ENCODE results near the gene KIAA1671.
A peak's percentile ranks its signal among the peaks of the same experiment; 100 is the strongest.

The KIAA1671 gene

DNA sequence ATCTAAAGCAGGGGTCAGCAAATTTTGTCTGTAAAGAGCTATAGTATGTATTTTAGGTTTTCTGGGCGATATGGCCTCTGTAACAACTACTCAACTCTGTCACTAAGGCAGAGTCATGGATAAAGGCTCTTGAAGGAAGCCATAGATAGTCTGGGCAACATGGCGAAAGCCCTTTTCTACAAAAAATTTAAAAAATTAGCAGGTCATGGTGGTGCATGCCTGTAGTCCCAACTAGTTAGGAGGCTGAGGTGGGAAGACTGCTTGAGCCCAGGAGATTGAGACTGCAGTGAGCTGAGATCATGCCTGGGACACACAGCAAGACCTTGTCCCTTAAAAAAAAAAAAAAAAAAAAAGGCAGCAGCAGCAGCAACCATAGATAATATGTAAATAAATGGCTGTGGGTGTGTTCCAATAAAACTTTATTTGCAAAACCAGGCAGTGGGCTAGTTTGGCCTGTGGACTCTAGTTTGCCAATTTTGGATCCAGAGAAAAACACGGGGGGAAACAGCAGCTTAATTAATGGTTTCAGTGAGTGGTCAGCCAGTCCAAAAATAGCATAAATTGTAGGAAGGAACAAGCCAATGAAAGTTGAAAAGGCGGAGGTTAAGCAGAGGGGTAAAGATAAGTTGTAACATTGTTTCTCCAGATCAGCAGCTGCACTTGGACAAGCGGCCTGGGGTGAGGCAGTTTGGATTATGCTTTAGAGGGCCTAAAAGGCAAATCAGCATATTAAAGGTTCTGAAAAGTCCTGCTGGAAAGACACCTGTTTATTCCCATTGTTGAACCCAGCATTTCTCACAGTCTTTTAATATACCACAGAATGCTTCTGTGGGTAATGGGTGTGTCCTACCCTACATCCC, 62.6 kb downstream of the KIAA1671 start:
- Histone ChIP-seq H4K12ac (ENCODE audit: low read depth, low read length) (no peak overlapping the region), H3K4me1 (ENCODE audit: control insufficient read depth in 1 of 2, insufficient read depth in 2 of 2, low read length in 2 of 2) (peaks cover 0 to 6% of the 10 kb centered on the region in 2 experiments), H3K4ac (ENCODE audit: low read depth, low read length) (no peak overlapping the region), H3K9ac (ENCODE audit: low read length) (no peak overlapping the region), H3K18ac (ENCODE audit: low read length) (no peak overlapping the region), H3K14ac (ENCODE audit: low read length) (no peak overlapping the region), H3K27ac (ENCODE audit: low read depth, low read length) (no peak overlapping the region), H3K23ac (ENCODE audit: low read length) (no peak overlapping the region), H3K79me1 (ENCODE audit: low read length) (no peaks in the 10 kb centered on the region), H3K27me3 (ENCODE audit: insufficient read depth, low read length) (no peaks in the 10 kb centered on the region), H2BK5ac (ENCODE audit: low read depth, low read length, poor library complexity) (no peak overlapping the region), H2AFZ (ENCODE audit: insufficient read depth, low read length, poor library complexity) (no peak overlapping the region), H3K9me3 (ENCODE audit: insufficient read depth, low read depth, low read length) (peaks cover 4% of the 10 kb centered on the region), H3K79me2 (ENCODE audit: control insufficient read depth, insufficient read depth, low read length, poor library complexity) (no peaks in the 10 kb centered on the region), H4K8ac (ENCODE audit: low read depth, low read length) (no peak overlapping the region), H3K36me3 (ENCODE audit: control insufficient read depth in 1 of 2, insufficient read depth in 2 of 2, low read length in 2 of 2) (no peaks in the 10 kb centered on the region), H2AK5ac (ENCODE audit: low read length) (no peak overlapping the region), H2BK120ac (ENCODE audit: insufficient read depth, low read length, poor library complexity) (no peak overlapping the region), H2BK12ac (ENCODE audit: low read length) (no peak overlapping the region), H3K4me3 (ENCODE audit: low read depth, low read length) (no peak overlapping the region), H3K4me2 (ENCODE audit: low read length) (no peak overlapping the region), H4K91ac (ENCODE audit: low read depth, low read length) (no peak overlapping the region)
- WGBS (ENCODE audit: extremely low coverage, insufficient coverage, insufficient read length): no CpG with 5 or more reads among the region's 5 CpGs
- DNase-seq: peak; percentile 67 to 84

DNA sequence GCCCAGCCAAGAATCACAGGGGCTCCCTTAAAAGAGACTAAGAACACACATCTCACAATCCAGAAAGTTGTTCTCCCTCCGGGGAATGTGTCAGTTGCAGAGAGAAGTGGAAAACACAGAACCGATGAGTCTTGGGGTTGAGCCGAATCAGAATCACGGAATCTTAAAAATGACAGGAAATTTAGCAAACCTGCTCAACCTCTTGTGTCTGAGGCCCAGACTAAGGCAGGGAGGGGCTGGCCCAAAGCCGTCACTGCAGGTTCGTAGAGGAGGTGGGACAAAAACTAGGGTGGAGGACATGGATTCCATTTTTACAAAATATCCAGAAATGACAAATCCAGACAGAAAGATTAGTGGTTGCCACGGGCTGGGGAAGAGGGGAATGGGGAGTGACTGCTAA, 63.8 kb downstream of the KIAA1671 start:
- Histone ChIP-seq H3K27ac (ENCODE audit: low read depth, low read length) (no peak overlapping the region), H2BK120ac (ENCODE audit: insufficient read depth, low read length, poor library complexity) (no peak overlapping the region), H2AFZ (ENCODE audit: insufficient read depth, low read length, poor library complexity) (no peak overlapping the region), H3K79me1 (ENCODE audit: low read length) (no peaks in the 10 kb centered on the region), H3K23ac (ENCODE audit: low read length) (no peak overlapping the region), H4K12ac (ENCODE audit: low read depth, low read length) (no peak overlapping the region), H3K18ac (ENCODE audit: low read length) (no peak overlapping the region), H3K9me3 (ENCODE audit: insufficient read depth, low read depth, low read length) (peaks cover 4% of the 10 kb centered on the region), H2BK5ac (ENCODE audit: low read depth, low read length, poor library complexity) (no peak overlapping the region), H3K4me1 (ENCODE audit: control insufficient read depth in 1 of 2, insufficient read depth in 2 of 2, low read length in 2 of 2) (peaks cover 0 to 8% of the 10 kb centered on the region in 2 experiments), H3K4me2 (ENCODE audit: low read length) (no peak overlapping the region), H3K4ac (ENCODE audit: low read depth, low read length) (no peak overlapping the region), H3K14ac (ENCODE audit: low read length) (no peak overlapping the region), H3K4me3 (ENCODE audit: low read depth, low read length) (no peak overlapping the region), H2BK12ac (ENCODE audit: low read length) (no peak overlapping the region), H3K36me3 (ENCODE audit: control insufficient read depth in 1 of 2, insufficient read depth in 2 of 2, low read length in 2 of 2) (no peaks in the 10 kb centered on the region), H3K9ac (ENCODE audit: low read length) (no peak overlapping the region), H4K8ac (ENCODE audit: low read depth, low read length) (no peak overlapping the region), H4K91ac (ENCODE audit: low read depth, low read length) (no peak overlapping the region), H2AK5ac (ENCODE audit: low read length) (no peak overlapping the region), H3K27me3 (ENCODE audit: insufficient read depth, low read length) (no peaks in the 10 kb centered on the region), H3K79me2 (ENCODE audit: control insufficient read depth, insufficient read depth, low read length, poor library complexity) (no peaks in the 10 kb centered on the region)
- peak; percentile 68 to 92 for DNase-seq
- WGBS (ENCODE audit: extremely low coverage, insufficient coverage, insufficient read length): no CpG with 5 or more reads among the region's 7 CpGs

DNA sequence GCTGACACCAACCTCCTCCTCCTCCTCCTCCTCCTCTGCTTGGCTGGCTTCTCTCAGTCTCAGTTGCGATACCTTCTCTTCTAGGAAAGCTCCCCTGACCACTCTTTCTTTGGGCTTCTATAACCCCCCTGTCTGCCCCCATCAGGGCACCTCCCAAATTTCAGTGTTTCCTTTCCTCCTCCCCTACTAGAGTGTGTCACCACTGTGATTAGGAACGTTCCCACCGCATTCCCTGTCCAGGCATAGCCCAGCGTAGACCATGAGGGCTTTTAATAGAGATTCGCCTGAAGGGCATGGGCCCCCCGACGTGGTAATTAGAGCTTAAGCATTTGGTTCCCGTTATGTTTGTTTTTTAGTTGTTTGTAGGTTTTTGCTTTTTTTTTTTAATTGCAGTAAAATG, 65.5 kb downstream of the KIAA1671 start:
- H3K9me3 ChIP-seq (ENCODE audit: insufficient read depth, low read depth, low read length): peaks cover 4% of the 10 kb centered on the region
- no peak overlapping the region for H4K91ac ChIP-seq (ENCODE audit: low read depth, low read length)
- H3K36me3 ChIP-seq (ENCODE audit: control insufficient read depth in 1 of 2, insufficient read depth in 2 of 2, low read length in 2 of 2): no peaks in the 10 kb centered on the region
- no peak overlapping the region for H3K4me2 ChIP-seq (ENCODE audit: low read length)
- no peak overlapping the region for H2BK120ac ChIP-seq (ENCODE audit: insufficient read depth, low read length, poor library complexity)
- H3K4me3 ChIP-seq (ENCODE audit: low read depth, low read length): no peak overlapping the region
- no peak overlapping the region for H3K18ac ChIP-seq (ENCODE audit: low read length)
- WGBS (ENCODE audit: extremely low coverage, insufficient coverage, insufficient read length): no CpG with 5 or more reads among the region's 8 CpGs
- H3K79me2 ChIP-seq (ENCODE audit: control insufficient read depth, insufficient read depth, low read length, poor library complexity): no peaks in the 10 kb centered on the region
- no peak overlapping the region for H2AK5ac ChIP-seq (ENCODE audit: low read length)
- H3K79me1 ChIP-seq (ENCODE audit: low read length): no peaks in the 10 kb centered on the region
- DNase-seq: no peak
- H4K8ac ChIP-seq (ENCODE audit: low read depth, low read length): no peak overlapping the region
- no peak overlapping the region for H3K23ac ChIP-seq (ENCODE audit: low read length)
- no peak overlapping the region for H3K9ac ChIP-seq (ENCODE audit: low read length)
- no peak overlapping the region for H3K14ac ChIP-seq (ENCODE audit: low read length)
- no peaks in the 10 kb centered on the region for H3K27me3 ChIP-seq (ENCODE audit: insufficient read depth, low read length)
- H2BK5ac ChIP-seq (ENCODE audit: low read depth, low read length, poor library complexity): no peak overlapping the region
- H3K4ac ChIP-seq (ENCODE audit: low read depth, low read length): no peak overlapping the region
- no peak overlapping the region for H4K12ac ChIP-seq (ENCODE audit: low read depth, low read length)
- H2AFZ ChIP-seq (ENCODE audit: insufficient read depth, low read length, poor library complexity): no peak overlapping the region
- no peak overlapping the region for H2BK12ac ChIP-seq (ENCODE audit: low read length)
- H3K4me1 ChIP-seq (ENCODE audit: control insufficient read depth in 1 of 2, insufficient read depth in 2 of 2, low read length in 2 of 2): peaks cover 0 to 8% of the 10 kb centered on the region in 2 experiments
- no peak overlapping the region for H3K27ac ChIP-seq (ENCODE audit: low read depth, low read length)

DNA sequence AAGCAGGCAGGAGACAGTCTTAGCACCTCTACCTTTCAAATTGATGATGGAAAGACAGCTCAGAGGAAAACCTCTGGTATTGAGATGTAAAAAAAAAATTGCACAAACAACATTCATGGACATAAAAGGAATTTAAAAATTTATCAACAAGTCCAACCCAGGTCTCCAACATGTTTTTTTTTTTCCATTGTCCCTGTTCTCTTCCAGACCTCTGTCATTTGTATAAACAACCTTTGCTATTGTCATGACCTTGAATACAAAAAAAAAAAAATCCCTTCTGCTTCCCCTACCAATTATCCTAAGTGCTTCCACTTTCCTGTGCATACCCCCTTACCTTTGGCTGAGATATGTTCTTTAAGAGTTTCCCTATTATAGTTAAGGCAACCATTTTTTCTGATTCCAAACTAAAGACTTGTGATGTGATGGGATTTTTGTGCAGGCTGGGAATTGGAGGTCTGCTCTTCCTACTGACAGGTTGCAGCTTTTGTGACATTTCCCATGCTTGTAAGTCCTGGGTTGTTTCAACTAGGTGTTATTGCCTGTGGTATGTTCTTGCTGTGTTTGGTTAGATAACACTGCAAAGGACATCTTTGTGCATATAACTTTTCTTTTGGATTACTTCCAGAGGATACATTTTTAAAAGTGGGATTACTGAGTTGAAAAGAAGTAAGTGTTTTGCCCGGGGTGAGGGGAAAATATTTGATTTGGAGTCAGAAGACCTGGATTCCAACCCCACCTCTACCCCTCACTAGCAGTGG, 67.1 kb downstream of the KIAA1671 start:
- Histone ChIP-seq H3K9me3 (ENCODE audit: insufficient read depth, low read depth, low read length) (peaks cover 4% of the 10 kb centered on the region), H3K27me3 (ENCODE audit: insufficient read depth, low read length) (no peaks in the 10 kb centered on the region), H4K12ac (ENCODE audit: low read depth, low read length) (no peak overlapping the region), H3K4me3 (ENCODE audit: low read depth, low read length) (no peak overlapping the region), H3K79me2 (ENCODE audit: control insufficient read depth, insufficient read depth, low read length, poor library complexity) (no peaks in the 10 kb centered on the region), H3K9ac (ENCODE audit: low read length) (no peak overlapping the region), H3K36me3 (ENCODE audit: control insufficient read depth in 1 of 2, insufficient read depth in 2 of 2, low read length in 2 of 2) (no peaks in the 10 kb centered on the region), H3K18ac (ENCODE audit: low read length) (no peak overlapping the region), H2BK120ac (ENCODE audit: insufficient read depth, low read length, poor library complexity) (no peak overlapping the region), H3K27ac (ENCODE audit: low read depth, low read length) (no peak overlapping the region), H3K79me1 (ENCODE audit: low read length) (no peaks in the 10 kb centered on the region), H2AFZ (ENCODE audit: insufficient read depth, low read length, poor library complexity) (no peak overlapping the region), H3K4me1 (ENCODE audit: control insufficient read depth in 1 of 2, insufficient read depth in 2 of 2, low read length in 2 of 2) (peaks cover 0 to 3% of the 10 kb centered on the region in 2 experiments), H2BK12ac (ENCODE audit: low read length) (no peak overlapping the region), H4K8ac (ENCODE audit: low read depth, low read length) (no peak overlapping the region), H2BK5ac (ENCODE audit: low read depth, low read length, poor library complexity) (no peak overlapping the region), H2AK5ac (ENCODE audit: low read length) (no peak overlapping the region), H3K4me2 (ENCODE audit: low read length) (no peak overlapping the region), H3K23ac (ENCODE audit: low read length) (no peak overlapping the region), H4K91ac (ENCODE audit: low read depth, low read length) (no peak overlapping the region), H3K14ac (ENCODE audit: low read length) (no peak overlapping the region), H3K4ac (ENCODE audit: low read depth, low read length) (no peak overlapping the region)
- no peak for DNase-seq
- no CpG with 5 or more reads among the region's 1 CpG for WGBS (ENCODE audit: extremely low coverage, insufficient coverage, insufficient read length)
